Middle frontal gyrus (tissue), 1 donor: Measurements from ENCODE around the gene GRM3.

Source experiments
- DNase-seq: peaks from one replicate; pipeline ENCODE4 v3.0.0-alpha.2; 2015; ENCODE audit warnings: low spot score; ENCODE audit errors: extremely low spot score

Gene GRM3

GRCh38 chr7:86898171-86898570 is 254.5 kb downstream of the GRM3 start:
- DNase-seq = no peak

- no peak for DNase-seq
These were observed 257.2 kb downstream of the GRM3 start for GRCh38 chr7:86900886-86901285.

GRCh38 chr7:86904949-86905834 is 261.5 kb downstream of the GRM3 start:
- DNase-seq = peak; percentile 24

GRCh38 chr7:86908948-86909347 is 265.2 kb downstream of the GRM3 start:
- DNase-seq = no peak

GRCh38 chr7:86911659-86912058 is 267.9 kb downstream of the GRM3 start:
- no peak for DNase-seq

GRCh38 chr7:86913709-86914108 is 270.0 kb downstream of the GRM3 start:
- no peak for DNase-seq
